ENCODE results near the gene GLI3.

The GLI3 gene

GRCh38 chr7:42208572-42208971, 28.4 kb downstream of the GLI3 start:
- no peak for DNase-seq
- Mint-ChIP-seq H3K27ac (no peak overlapping the region), H3K27me3 (no peaks in the 10 kb centered on the region)

GRCh38 chr7:42207420-42207819, 29.6 kb downstream of the GLI3 start:
- no peaks in the 10 kb centered on the region for H3K4me1 Mint-ChIP-seq
- no peak overlapping the region for H3K27ac Mint-ChIP-seq
- no peak overlapping the region for H3K4me3 Mint-ChIP-seq
- H3K27me3 Mint-ChIP-seq = no peaks in the 10 kb centered on the region
- ATAC-seq (no peak), DNase-seq (no peak)
- H3K9me3 Mint-ChIP-seq = peaks cover 4 to 12% of the 10 kb centered on the region in 2 donors

More at GRCh38 chr7:42208572-42208971, 28.4 kb downstream of the GLI3 start:
- Mint-ChIP-seq H3K9me3 (peaks cover 0 to 6% of the 10 kb centered on the region in 2 donors), H3K4me3 (no peak overlapping the region), H3K4me1 (no peaks in the 10 kb centered on the region)
- no peak for ATAC-seq

GRCh38 chr7:42203336-42203735, 33.7 kb downstream of the GLI3 start:
- ATAC-seq = no peak
- peaks cover 6% of the 10 kb centered on the region for H3K4me1 Mint-ChIP-seq
- H3K27me3 Mint-ChIP-seq = peaks cover 6% of the 10 kb centered on the region
- no peak for DNase-seq
- peaks cover 4 to 12% of the 10 kb centered on the region in 2 donors for H3K9me3 Mint-ChIP-seq
- no peak overlapping the region for H3K27ac Mint-ChIP-seq
- H3K4me3 Mint-ChIP-seq = no peak overlapping the region

- Mint-ChIP-seq H3K4me1 (peaks cover 7% of the 10 kb centered on the region), H3K27ac (no peak overlapping the region), H3K27me3 (peaks cover 6% of the 10 kb centered on the region), H3K4me3 (no peak overlapping the region), H3K9me3 (peaks cover 4 to 12% of the 10 kb centered on the region in 2 donors)
- ATAC-seq (no peak), DNase-seq (no peak)
Observed at GRCh38 chr7:42202601-42203000, 34.4 kb downstream of the GLI3 start.

- H3K27ac Mint-ChIP-seq = no peak overlapping the region
- no peak overlapping the region for H3K4me3 Mint-ChIP-seq
- peaks cover 9% of the 10 kb centered on the region for H3K4me1 Mint-ChIP-seq
- ATAC-seq = peak; percentile 60
- DNase-seq = no peak
- peaks cover 24% of the 10 kb centered on the region for H3K27me3 Mint-ChIP-seq
- peaks cover 4 to 9% of the 10 kb centered on the region in 2 donors for H3K9me3 Mint-ChIP-seq
Observed at GRCh38 chr7:42198974-42199668, 37.9 kb downstream of the GLI3 start.

GRCh38 chr7:42198296-42198695, 38.7 kb downstream of the GLI3 start:
- H3K4me3 Mint-ChIP-seq = no peak overlapping the region
- H3K4me1 Mint-ChIP-seq = peaks cover 18% of the 10 kb centered on the region
- H3K27ac Mint-ChIP-seq = no peak overlapping the region
- ATAC-seq (no peak), DNase-seq (no peak)
- peaks cover 2 to 3% of the 10 kb centered on the region in 2 donors for H3K9me3 Mint-ChIP-seq
- peaks cover 27% of the 10 kb centered on the region for H3K27me3 Mint-ChIP-seq

GRCh38 chr7:42197451-42197850, 39.6 kb downstream of the GLI3 start:
- Mint-ChIP-seq H3K9me3 (no peaks in the 10 kb centered on the region), H3K27ac (no peak overlapping the region), H3K4me3 (no peak overlapping the region), H3K27me3 (peaks cover 27% of the 10 kb centered on the region), H3K4me1 (peaks cover 26% of the 10 kb centered on the region)
- ATAC-seq (no peak), DNase-seq (no peak)

- peak overlapping the region in 1 of 2 donors; percentile 13 for H3K4me3 Mint-ChIP-seq
- DNase-seq (no peak), ATAC-seq (no peak)
- H3K9me3 Mint-ChIP-seq = no peaks in the 10 kb centered on the region
- H3K27me3 Mint-ChIP-seq = peaks cover 21% of the 10 kb centered on the region
- H3K4me1 Mint-ChIP-seq = peaks cover 29% of the 10 kb centered on the region
- no peak overlapping the region for H3K27ac Mint-ChIP-seq
Observed at GRCh38 chr7:42194238-42194637, 42.8 kb downstream of the GLI3 start.

GRCh38 chr7:42193471-42194129, 43.4 kb downstream of the GLI3 start:
- DNase-seq (no peak), ATAC-seq (no peak)
- peak overlapping the region in 1 of 2 donors; percentile 13 for H3K4me3 Mint-ChIP-seq
- no peaks in the 10 kb centered on the region for H3K9me3 Mint-ChIP-seq
- H3K27ac Mint-ChIP-seq = peak overlapping the region in 1 of 2 donors; percentile 16
- H3K4me1 Mint-ChIP-seq = peaks cover 27% of the 10 kb centered on the region
- H3K27me3 Mint-ChIP-seq = peaks cover 21% of the 10 kb centered on the region

GRCh38 chr7:42192851-42193461, 44.1 kb downstream of the GLI3 start:
- Mint-ChIP-seq H3K4me1 (peaks cover 24% of the 10 kb centered on the region), H3K4me3 (no peak overlapping the region), H3K27ac (no peak overlapping the region), H3K27me3 (peaks cover 21% of the 10 kb centered on the region), H3K9me3 (no peaks in the 10 kb centered on the region)
- DNase-seq (no peak), ATAC-seq (peak; percentile 46)

- Mint-ChIP-seq H3K4me1 (peaks cover 24% of the 10 kb centered on the region), H3K27ac (no peak overlapping the region), H3K4me3 (no peak overlapping the region), H3K9me3 (no peaks in the 10 kb centered on the region), H3K27me3 (peaks cover 20% of the 10 kb centered on the region)
- DNase-seq = no peak
- ATAC-seq = no peak
Observed at GRCh38 chr7:42192066-42192465, 44.9 kb downstream of the GLI3 start.

GRCh38 chr7:42189535-42189934, 47.5 kb downstream of the GLI3 start:
- H3K4me1 Mint-ChIP-seq = peaks cover 24% of the 10 kb centered on the region
- DNase-seq = no peak

GRCh38 chr7:42186151-42186550, 50.9 kb downstream of the GLI3 start:
- peaks cover 5% of the 10 kb centered on the region for H3K4me1 Mint-ChIP-seq
- no peaks in the 10 kb centered on the region for H3K27me3 Mint-ChIP-seq
- no peaks in the 10 kb centered on the region for H3K9me3 Mint-ChIP-seq
- no peak for ATAC-seq
- H3K27ac Mint-ChIP-seq = no peak overlapping the region
- DNase-seq = no peak
- H3K4me3 Mint-ChIP-seq = no peak overlapping the region

More at GRCh38 chr7:42189535-42189934, 47.5 kb downstream of the GLI3 start:
- H3K27me3 Mint-ChIP-seq = peaks cover 8% of the 10 kb centered on the region
- no peaks in the 10 kb centered on the region for H3K9me3 Mint-ChIP-seq
- ATAC-seq = no peak
- H3K27ac Mint-ChIP-seq = peak overlapping the region in 1 of 2 donors; percentile 44
- H3K4me3 Mint-ChIP-seq = no peak overlapping the region

GRCh38 chr7:42185726-42186125, 51.3 kb downstream of the GLI3 start:
- Mint-ChIP-seq H3K4me1 (peaks cover 5% of the 10 kb centered on the region), H3K4me3 (no peak overlapping the region), H3K27ac (no peak overlapping the region), H3K27me3 (no peaks in the 10 kb centered on the region), H3K9me3 (no peaks in the 10 kb centered on the region)
- DNase-seq (no peak), ATAC-seq (no peak)

GRCh38 chr7:42183547-42183946, 53.5 kb downstream of the GLI3 start:
- no peak for ATAC-seq
- Mint-ChIP-seq H3K9me3 (no peaks in the 10 kb centered on the region), H3K27me3 (peaks cover 4% of the 10 kb centered on the region), H3K4me1 (no peaks in the 10 kb centered on the region), H3K4me3 (no peak overlapping the region), H3K27ac (no peak overlapping the region)
- DNase-seq = no peak

GRCh38 chr7:42181566-42181965, 55.4 kb downstream of the GLI3 start:
- H3K9me3 Mint-ChIP-seq = no peaks in the 10 kb centered on the region
- H3K4me3 Mint-ChIP-seq = no peak overlapping the region
- no peak for ATAC-seq
- H3K4me1 Mint-ChIP-seq = no peaks in the 10 kb centered on the region
- no peak for DNase-seq
- H3K27ac Mint-ChIP-seq = no peak overlapping the region
- peaks cover 8% of the 10 kb centered on the region for H3K27me3 Mint-ChIP-seq
